H9 (cell line): ENCODE results near the gene ENOX1. TPM values are rescaled to one million over a fixed set of nuclear protein-coding genes. Genes with fewer than 3 reads are reported as not detected.

ENCODE experiments used
- DNase-seq: peaks from one replicate; pipeline ENCODE4 v3.0.0-alpha.2; 2017
- H2AFZ ChIP-seq: one replicate; pipeline ENCODE4 v1.6.1; 2013; ENCODE audit warnings: mild to moderate bottlenecking, low read length, control low read depth, moderate library complexity
- H2AK5ac ChIP-seq: 2 replicates; pipeline ENCODE4 v1.6.1; 2013; ENCODE audit warnings: low read length, control low read depth, mixed read lengths; ENCODE audit not compliant: insufficient read length
- H2BK120ac ChIP-seq: one replicate; pipeline ENCODE4 v1.6.1; 2013; ENCODE audit warnings: low read depth, mild to moderate bottlenecking, low read length, control low read depth, inconsistent platforms; ENCODE audit not compliant: poor library complexity, severe bottlenecking
- H2BK12ac ChIP-seq: 2 replicates; pipeline ENCODE4 v1.6.1; 2013; ENCODE audit warnings: low read length, control low read depth, mixed read lengths, low read depth; ENCODE audit not compliant: insufficient read length
- H2BK15ac ChIP-seq: 2 replicates; pipeline ENCODE4 v1.6.1; 2013; ENCODE audit warnings: low read depth, low read length, control low read depth
- H2BK20ac ChIP-seq: one replicate; pipeline ENCODE4 v1.6.1; 2013; ENCODE audit warnings: low read depth, mild to moderate bottlenecking, low read length, control low read depth, inconsistent platforms; ENCODE audit not compliant: poor library complexity, severe bottlenecking
- H2BK5ac ChIP-seq: 2 replicates; pipeline ENCODE4 v1.6.1; 2013; ENCODE audit warnings: low read length, control low read depth, mixed read lengths; ENCODE audit not compliant: insufficient read length
- H3K14ac ChIP-seq: 2 replicates; pipeline ENCODE4 v1.6.1; 2013; ENCODE audit warnings: low read length, control low read depth; ENCODE audit not compliant: insufficient read depth
- H3K18ac ChIP-seq: 2 replicates; pipeline ENCODE4 v1.6.1; 2013; ENCODE audit warnings: low read depth, mild to moderate bottlenecking, mixed read lengths, low read length, control low read depth; ENCODE audit not compliant: insufficient read length
- H3K23ac ChIP-seq: 2 replicates; pipeline ENCODE4 v1.6.1; 2013; ENCODE audit warnings: low read length, control low read depth, mixed read lengths, low read depth; ENCODE audit not compliant: insufficient read length
- H3K23me2 ChIP-seq: 2 replicates; pipeline ENCODE4 v1.6.1; 2013; ENCODE audit warnings: low read depth, mild to moderate bottlenecking, mixed read lengths, low read length, control low read depth; ENCODE audit not compliant: insufficient read length, poor library complexity, severe bottlenecking
- H3K27ac ChIP-seq: 2 replicates; pipeline ENCODE4 v1.5.1; 2013; ENCODE audit warnings: low read length, control low read depth, mixed read lengths, low read depth; ENCODE audit not compliant: insufficient read length
- H3K27me3 ChIP-seq: 2 replicates; pipeline ENCODE4 v1.6.1; 2013; ENCODE audit warnings: low read length, control low read depth, inconsistent platforms; ENCODE audit not compliant: insufficient read depth
- H3K4ac ChIP-seq: 2 replicates; pipeline ENCODE4 v1.6.1; 2013; ENCODE audit warnings: low read depth, mild to moderate bottlenecking, control low read depth, inconsistent platforms, low read length, moderate library complexity
- H3K4me1 ChIP-seq: 2 replicates; pipeline ENCODE4 v1.6.1; 2013; ENCODE audit warnings: low read length, control low read depth, inconsistent platforms; ENCODE audit not compliant: insufficient read depth
- H3K4me2 ChIP-seq: 2 replicates; pipeline ENCODE4 v1.6.1; 2013; ENCODE audit warnings: low read length, control low read depth, mixed read lengths; ENCODE audit not compliant: insufficient read length, insufficient read depth
- H3K56ac ChIP-seq: 2 replicates; pipeline ENCODE4 v1.6.1; 2013; ENCODE audit warnings: low read depth, mild to moderate bottlenecking, mixed read lengths, low read length, control low read depth; ENCODE audit not compliant: insufficient read length
- H3K79me1 ChIP-seq: 2 replicates; pipeline ENCODE4 v1.6.1; 2013; ENCODE audit warnings: low read depth, mild to moderate bottlenecking, moderate library complexity, low read length, control low read depth, inconsistent platforms; ENCODE audit not compliant: insufficient read depth, poor library complexity, severe bottlenecking
- H3K79me2 ChIP-seq: 2 replicates; pipeline ENCODE4 v1.6.1; 2013; ENCODE audit warnings: low read length, control low read depth, inconsistent platforms; ENCODE audit not compliant: insufficient read depth
- H3K9ac ChIP-seq: 2 replicates; pipeline ENCODE4 v1.6.1; 2013; ENCODE audit warnings: low read length, control low read depth, mixed read lengths; ENCODE audit not compliant: insufficient read length; ENCODE audit errors: extremely low read depth
- H3K9me3 ChIP-seq: one replicate; pipeline ENCODE4 v1.6.1; 2013; ENCODE audit warnings: low read depth, low read length, inconsistent platforms; ENCODE audit not compliant: control insufficient read depth
- H3T11ph ChIP-seq: one replicate; pipeline ENCODE4 v1.6.1; 2013; ENCODE audit warnings: mild to moderate bottlenecking, low read length, control low read depth, inconsistent platforms
- H4K20me1 ChIP-seq: one replicate; pipeline ENCODE4 v1.6.1; 2013; ENCODE audit not compliant: control insufficient read depth, insufficient read length, insufficient read depth
- H4K5ac ChIP-seq: 2 replicates; pipeline ENCODE4 v1.6.1; 2013; ENCODE audit warnings: low read depth, mild to moderate bottlenecking, mixed read lengths, low read length, control low read depth; ENCODE audit not compliant: insufficient read length
- H4K8ac ChIP-seq: replicated peaks from 2 replicates; pipeline ENCODE4 v1.6.1; 2013; ENCODE audit warnings: low read length, control low read depth, mixed read lengths, low read depth; ENCODE audit not compliant: insufficient read length
- H4K91ac ChIP-seq: 2 replicates; pipeline ENCODE4 v1.6.1; 2013; ENCODE audit warnings: low read depth, mild to moderate bottlenecking, moderate library complexity, mixed read lengths, low read length, control low read depth; ENCODE audit not compliant: insufficient read length
- H3K27ac Mint-ChIP-seq, 3 experiments: 2 replicates in 2 of 3; 3 replicates in 1 of 3; pipeline ENCODE4 v1.8.0; 2020 to 2021; ENCODE audit warnings: mixed read lengths in 3 of 3, mild to moderate bottlenecking in 1 of 3, moderate library complexity in 1 of 3
- H3K27me3 Mint-ChIP-seq: 2 replicates; pipeline ENCODE4 v1.8.0; 2021; ENCODE audit warnings: low read depth, mild to moderate bottlenecking, moderate library complexity, mixed read lengths
- H3K36me3 Mint-ChIP-seq, 3 experiments: 2 replicates in 2 of 3; 3 replicates in 1 of 3; pipeline ENCODE4 v1.8.0; 2020 to 2021; ENCODE audit warnings: low read depth in 3 of 3, mixed read lengths in 3 of 3; ENCODE audit not compliant: insufficient read depth in 1 of 3
- H3K4me1 Mint-ChIP-seq, 2 experiments: 2 replicates each; pipeline ENCODE4 v1.8.0; 2020; ENCODE audit warnings: mixed read lengths in 2 of 2
- H3K4me3 Mint-ChIP-seq, 2 experiments: 2 replicates in 1 of 2; 3 replicates in 1 of 2; pipeline ENCODE4 v1.8.0; 2020 to 2021; ENCODE audit warnings: mild to moderate bottlenecking in 2 of 2, mixed read lengths in 2 of 2, moderate library complexity in 1 of 2
- H3K9me3 Mint-ChIP-seq, 2 experiments: 2 replicates in 1 of 2; 3 replicates in 1 of 2; pipeline ENCODE4 v1.8.0; 2020; ENCODE audit warnings: mild to moderate bottlenecking in 2 of 2, mixed read lengths in 2 of 2, moderate library complexity in 1 of 2
- CTCF ChIP-seq: fragments of 200-600 bp; sonication (generic); conservative IDR thresholded peaks from 3 replicates; pipeline ENCODE4 v1.8.0; 2021; ENCODE audit warnings: antibody characterized with exemption, mild to moderate bottlenecking
- WGBS: extraction: QIAGEN DNeasy Blood & Tissue Kit; methylation state at CpG from one replicate; pipeline ENCODE4 v1.1.7; 2013; ENCODE audit warnings: missing lambda C conversion rate, low lambda C conversion rate, mixed read lengths; ENCODE audit not compliant: insufficient read length; ENCODE audit errors: extremely low coverage; 5-methylcytosine and 5-hydroxymethylcytosine counted together
- total RNA-seq: library from RNA; stranded (reverse); gene quantifications from 2 replicates; pipeline ENCODE4 v1.2.1, GENCODE V29; 2021

ENOX1 gene
- total RNA-seq, 1 experiment from 2014 or later: 0.24 TPM

GRCh38 chr13:43561081-43561480 is 225.7 kb downstream of the ENOX1 start:
- Histone ChIP-seq H2BK20ac (no peak overlapping the region), H3K23me2 (no peaks in the 10 kb centered on the region), H3K23ac (no peak overlapping the region), H3K14ac (no peak overlapping the region), H2AK5ac (no peak overlapping the region), H4K8ac (no peak overlapping the region), H3K79me1 (no peaks in the 10 kb centered on the region), H2BK12ac (no peak overlapping the region), H3T11ph (no peak overlapping the region), H2BK120ac (no peak overlapping the region), H3K18ac (no peak overlapping the region), H3K27me3 (no peaks in the 10 kb centered on the region), H3K56ac (no peak overlapping the region), H4K5ac (no peak overlapping the region), H2BK15ac (no peak overlapping the region), H4K20me1 (no peaks in the 10 kb centered on the region), H3K9me3 (no peaks in the 10 kb centered on the region), H4K91ac (no peak overlapping the region), H2AFZ (no peak overlapping the region), H3K4me1 (no peaks in the 10 kb centered on the region), H2BK5ac (no peak overlapping the region), H3K79me2 (no peaks in the 10 kb centered on the region), H3K27ac (no peak overlapping the region), H3K9ac (no peak overlapping the region), H3K4me2 (no peak overlapping the region), H3K4ac (no peak overlapping the region)
- H3K4me3 Mint-ChIP-seq: no peak overlapping the region
- H3K9me3 Mint-ChIP-seq: no peaks in the 10 kb centered on the region
- no peak for TF ChIP-seq CTCF
- H3K36me3 Mint-ChIP-seq: no peaks in the 10 kb centered on the region
- DNase-seq: no peak
- WGBS: no CpG with 5 or more reads among the region's 4 CpGs
- H3K27me3 Mint-ChIP-seq: no peaks in the 10 kb centered on the region
- H3K27ac Mint-ChIP-seq: 0 out of 7 replicates have a peak overlapping the region, but pooled peaks of 1 of the 3 experiments have one; percentile 31
- H3K4me1 Mint-ChIP-seq: peaks cover 2 to 3% of the 10 kb centered on the region in 2 experiments; a peak in 1 of 4 replicates
